A549 (cell line): Measurements from ENCODE around the gene GPR173. TPM values are rescaled to one million over a fixed set of nuclear protein-coding genes. Genes with fewer than 3 reads are reported as not detected.

Source experiments
- ATAC-seq, 2 experiments: fragments of 200-7000 bp in 1 of 2; fragments of >200 bp in 1 of 2; cut with Nextera tagmentation in 1 of 2; cut with Tn5 transposase in 1 of 2; 3 replicates each; pipeline versions ENCODE4 v1.8.0 to v1.9.1; 2018 to 2020; ENCODE audit warnings: mild to moderate bottlenecking in 1 of 2, moderate library complexity in 1 of 2
- CTCF ChIA-PET: fragments of 300-600 bp; sonication (Branson Sonifier 250); formaldehyde crosslinking; extraction: SDS; loops from one replicate; lab custom pipeline; 2021; ENCODE audit warnings: antibody characterized with exemption, inconsistent platforms; lab: Yijun Ruan, JAX
- POLR2A ChIA-PET: fragments of 350-600 bp; formaldehyde crosslinking; extraction: SDS; loops from one replicate; lab custom pipeline; 2021; ENCODE audit warnings: antibody characterized with exemption, inconsistent platforms; lab: Yijun Ruan, JAX
- DNase-seq, 2 experiments: peaks; one replicate each; pipeline versions ENCODE4 v3.0.0 to v3.0.0-alpha.2; 2011 to 2016; ENCODE audit warnings: low read depth in 1 of 2, low spot score in 1 of 2
- FAIRE-seq: peaks from 2 replicates; lab custom pipeline; 2011; peaks lifted over from hg19 to GRCh38; lab: Jason Lieb, UNC
- H3K27ac ChIP-seq, 2 experiments: fragments of >200 bp; sonication (Bioruptor Twin); formaldehyde crosslinking; 3 replicates each; pipeline ENCODE4 v1.5.1; 2016 to 2017
- H3K4me1 ChIP-seq: fragments of >200 bp; sonication (Bioruptor Twin); formaldehyde crosslinking; 3 replicates; pipeline ENCODE4 v1.6.1; 2016
- H3K4me2 ChIP-seq: fragments of >200 bp; sonication (Bioruptor Twin); formaldehyde crosslinking; 3 replicates; pipeline ENCODE4 v1.6.1; 2016
- H3K4me3 ChIP-seq: fragments of >200 bp; sonication (Bioruptor Twin); formaldehyde crosslinking; 3 replicates; pipeline ENCODE4 v1.5.1; 2016
- H3K9me3 ChIP-seq: fragments of >200 bp; sonication (Bioruptor Twin); formaldehyde crosslinking; 3 replicates; pipeline ENCODE4 v1.6.1; 2016
- ATOH8 ChIP-seq: fragments of 250-450 bp; sonication (Bioruptor Pico); IDR thresholded peaks from 2 replicates; pipeline ENCODE4 v1.5.0; 2020; ENCODE audit warnings: low read depth, mild to moderate bottlenecking, moderate library complexity
- CBX2 ChIP-seq: fragments of 200-600 bp; sonication (generic); IDR thresholded peaks from 2 replicates; pipeline ENCODE4 v1.6.1; 2016; ENCODE audit warnings: low read depth, mild to moderate bottlenecking, borderline replicate concordance
- CTCF ChIP-seq: fragments of >200 bp; sonication (Bioruptor Twin); formaldehyde crosslinking; IDR thresholded peaks from 3 replicates; pipeline ENCODE4 v1.5.1; 2016
- E2F6 ChIP-seq: IDR thresholded peaks from 2 replicates; pipeline ENCODE4 v1.6.1; 2012; ENCODE audit warnings: low read depth, borderline replicate concordance
- ESRRA ChIP-seq: fragments of 150-350 bp; IDR thresholded peaks from 2 replicates; pipeline ENCODE4 v1.6.1; 2014; ENCODE audit warnings: mild to moderate bottlenecking, low read length, borderline replicate concordance
- FOSB ChIP-seq: fragments of 250-450 bp; sonication (Bioruptor Pico); IDR thresholded peaks from 2 replicates; pipeline ENCODE4 v1.5.0; 2020; ENCODE audit warnings: mild to moderate bottlenecking, moderate library complexity
- FOSL2 ChIP-seq, 2 experiments: fragments of 450-650 bp in 1 of 2; fragments of >200 bp in 1 of 2; sonication (Bioruptor Twin) in 1 of 2; formaldehyde crosslinking; IDR thresholded peaks; 2 replicates each; pipeline versions ENCODE4 v1.5.0 to v1.6.1; 2016 to 2020; ENCODE audit warnings: mild to moderate bottlenecking in 1 of 2, moderate library complexity in 1 of 2
- HDAC2 ChIP-seq: fragments of 200-600 bp; sonication (generic); IDR thresholded peaks from 2 replicates; pipeline ENCODE4 v1.6.1; 2016
- HEYL ChIP-seq: fragments of 250-450 bp; sonication (Bioruptor Pico); IDR thresholded peaks from 2 replicates; pipeline ENCODE4 v1.8.0; 2021; ENCODE audit warnings: mild to moderate bottlenecking, moderate library complexity
- HMGXB4 ChIP-seq: fragments of 250-450 bp; sonication (Bioruptor Pico); IDR thresholded peaks from 2 replicates; pipeline ENCODE4 v1.5.0; 2021; ENCODE audit warnings: mild to moderate bottlenecking, moderate library complexity, borderline replicate concordance
- HOXA7 ChIP-seq: fragments of 250-450 bp; sonication (Bioruptor Pico); IDR thresholded peaks from 2 replicates; pipeline ENCODE4 v1.5.0; 2020; ENCODE audit warnings: mild to moderate bottlenecking, moderate library complexity
- KDM5A ChIP-seq: fragments of 200-600 bp; sonication (generic); IDR thresholded peaks from 2 replicates; pipeline ENCODE4 v1.6.1; 2016; ENCODE audit warnings: antibody characterized with exemption, mild to moderate bottlenecking
- PBX3 ChIP-seq: IDR thresholded peaks from 2 replicates; pipeline ENCODE4 v1.6.1; 2012
- PHF8 ChIP-seq: fragments of 200-600 bp; sonication (generic); IDR thresholded peaks from 2 replicates; pipeline ENCODE4 v1.6.1; 2016; ENCODE audit warnings: low read depth, mild to moderate bottlenecking, antibody characterized with exemption, moderate library complexity, borderline replicate concordance
- RAD21 ChIP-seq, 2 experiments: fragments of >200 bp in 1 of 2; sonication (Bioruptor Twin) in 1 of 2; formaldehyde crosslinking in 1 of 2; IDR thresholded peaks in 1 of 2; conservative IDR thresholded peaks in 1 of 2; 2 replicates in 1 of 2; 3 replicates in 1 of 2; pipeline ENCODE4 v1.6.1; 2012 to 2018; ENCODE audit warnings: inconsistent platforms in 1 of 2
- RFX5 ChIP-seq: fragments of 450-650 bp; IDR thresholded peaks from 2 replicates; pipeline ENCODE4 v1.7.1; 2014; ENCODE audit warnings: antibody characterized with exemption, mild to moderate bottlenecking, moderate library complexity
- TP53 ChIP-seq: fragments of 250-450 bp; sonication (Bioruptor Pico); IDR thresholded peaks from 2 replicates; pipeline ENCODE4 v1.5.0; 2021; ENCODE audit warnings: mild to moderate bottlenecking, moderate library complexity
- USF2 ChIP-seq: fragments of 450-650 bp; IDR thresholded peaks from 2 replicates; pipeline ENCODE4 v1.6.1; 2014; ENCODE audit warnings: antibody characterized with exemption
- ZC3H11A ChIP-seq: fragments of 450-650 bp; IDR thresholded peaks from 2 replicates; pipeline ENCODE4 v1.6.1; 2014; ENCODE audit warnings: antibody characterized with exemption, mild to moderate bottlenecking
- ZFP36 ChIP-seq: fragments of 450-650 bp; IDR thresholded peaks from 2 replicates; pipeline ENCODE4 v1.6.1; 2014; ENCODE audit warnings: borderline replicate concordance; ENCODE audit not compliant: partially characterized antibody
- ZNF302 ChIP-seq: fragments of 250-450 bp; sonication (Bioruptor Pico); IDR thresholded peaks from 2 replicates; pipeline ENCODE4 v1.9.0; 2021; ENCODE audit warnings: inconsistent platforms, mild to moderate bottlenecking, moderate library complexity
- ZSCAN20 ChIP-seq: fragments of 250-450 bp; sonication (Bioruptor Pico); IDR thresholded peaks from 2 replicates; pipeline ENCODE4 v1.8.0; 2022; ENCODE audit warnings: mild to moderate bottlenecking, moderate library complexity
- WGBS: methylation state at CpG from one replicate; pipeline ENCODE4 v1.1.6; 2017; ENCODE audit errors: missing lambda C conversion rate; 5-methylcytosine and 5-hydroxymethylcytosine counted together
- polyA plus RNA-seq, 4 experiments: library from polyadenylated mRNA; depleted of rRNA in 3 of 4; stranded (reverse); fragments of >200 nt; fragmentation: RNase III in 1 of 4; extraction: RNeasy Plus Mini Kit Qiagen cat#74134 plus additional on column Dnase treatment in 1 of 4; gene quantifications; 2 replicates in 3 of 4; 3 replicates in 1 of 4; pipeline ENCODE4 v1.2.3, GENCODE V29; 2011 to 2017

GPR173 gene
- polyA plus RNA-seq, 2 of the 4 experiments (the other 2 are of a cell fraction): 0.03 TPM; not detected in 1

GRCh38 chrX:53089925-53090324 lies 41.3 kb downstream of the GPR173 start:
- FAIRE-seq: no peak
- CTCF ChIA-PET: interaction anchor here (2.0 kb wide), 1 partner anchor 18 kb away, joined by 28 read pairs; no protein-coding TSS in a partner anchor

GRCh38 chrX:53091354-53091753 lies 42.8 kb downstream of the GPR173 start:
- Histone ChIP-seq H3K4me2 (no peak overlapping the region), H3K4me1 (peaks cover 9% of the 10 kb centered on the region; the same call in 2 of the 3 replicates), H3K4me3 (no peak overlapping the region), H3K27ac (no peak overlapping the region; a peak in 1 of 6 replicates), H3K9me3 (no peaks in the 10 kb centered on the region)
- FAIRE-seq (no peak), DNase-seq (no peak), ATAC-seq (no peak)
- TF ChIP-seq FOSL2 (IDR thresholded peaks at IDR 0.05) (no peak), FOSL2 (CRISPR knock-in tag; IDR thresholded peaks at IDR 0.05) (no peak), ZC3H11A (no peak), HOXA7 (CRISPR knock-in tag) (no peak), RAD21 (conservative IDR thresholded peaks at IDR 0.05 in 1 of 2, IDR thresholded peaks at IDR 0.05 in 1 of 2) (no peak), ESRRA (no peak), TP53 (CRISPR knock-in tag) (no peak), E2F6 (no peak)
- WGBS: 78% methylated on average over 2 of the region's 2 CpGs
- POLR2A ChIA-PET: no interaction called here
- CTCF ChIA-PET: interaction anchor here (1.1 kb wide), 1 partner anchor 20 kb away, joined by 8 read pairs; no protein-coding TSS in a partner anchor

More at GRCh38 chrX:53089925-53090324, 41.3 kb downstream of the GPR173 start:
- POLR2A ChIA-PET: no interaction called here
- Histone ChIP-seq H3K27ac (no peak overlapping the region), H3K4me1 (peaks cover 7% of the 10 kb centered on the region; the same call in 2 of the 3 replicates), H3K4me2 (no peak overlapping the region), H3K4me3 (no peak overlapping the region), H3K9me3 (no peaks in the 10 kb centered on the region)
- TF ChIP-seq PBX3 (no peak), USF2 (no peak), HDAC2 (no peak), HEYL (CRISPR knock-in tag) (no peak), PHF8 (no peak), HMGXB4 (CRISPR knock-in tag) (no peak), CBX2 (no peak), ZNF302 (CRISPR knock-in tag) (no peak), FOSB (CRISPR knock-in tag) (no peak), ZSCAN20 (no peak)
- ATAC-seq: no peak
- DNase-seq: no peak
- 77% methylated on average over 2 of the region's 2 CpGs for WGBS

GRCh38 chrX:53093177-53093655 lies 44.6 kb downstream of the GPR173 start:
- WGBS: 1% methylated on average over 8 of the region's 16 CpGs
- ChIA-PET POLR2A (no interaction called here), CTCF (no interaction called here)
- Histone ChIP-seq H3K27ac (peak overlapping the region; percentile 71 to 87), H3K9me3 (no peaks in the 10 kb centered on the region), H3K4me3 (peak overlapping the region; percentile 81), H3K4me1 (peaks cover 6% of the 10 kb centered on the region; the same call in 2 of the 3 replicates), H3K4me2 (peak overlapping the region; percentile 98)
- peak; percentile 97 for FAIRE-seq
- peak; percentile 71 to 92 for DNase-seq
- peak; percentile 80 to 87 for ATAC-seq
- no peak for TF ChIP-seq RFX5
- peak; percentile 64 for TF ChIP-seq CTCF
- no peak for TF ChIP-seq ZSCAN20
- TF ChIP-seq RAD21 (conservative IDR thresholded peaks at IDR 0.05 in 1 of 2, IDR thresholded peaks at IDR 0.05 in 1 of 2): peak; percentile 67 to 71
- no peak for TF ChIP-seq ATOH8 (CRISPR knock-in tag)
- no peak for TF ChIP-seq KDM5A
- peak; percentile 98 for TF ChIP-seq ZFP36
